GM12878 (cell line): ENCODE measurements around the gene TFCP2.

ENCODE experiments used
- EP300 ChIP-seq, 2 experiments: fragments of 150-350 bp in 1 of 2; IDR thresholded peaks; 2 replicates each; pipeline ENCODE4 v1.6.1; 2011 to 2012; ENCODE audit warnings: low read depth in 2 of 2, low read length in 2 of 2, borderline replicate concordance in 1 of 2, improper control_type of control experiment in 1 of 2, inconsistent platforms in 1 of 2; ENCODE audit not compliant: control insufficient read depth in 1 of 2
- MXI1 ChIP-seq: fragments of 150-350 bp; IDR thresholded peaks from 2 replicates; pipeline ENCODE4 v1.6.1; 2011; ENCODE audit warnings: low read depth, mild to moderate bottlenecking, inconsistent platforms, low read length, improper control_type of control experiment
- NR2C2 ChIP-seq: IDR thresholded peaks from 2 replicates; pipeline ENCODE4 v1.6.1; 2011; ENCODE audit warnings: borderline replicate concordance, low read depth; ENCODE audit not compliant: control insufficient read depth, insufficient read length
- POLR2A ChIP-seq: IDR thresholded peaks from 2 replicates; pipeline ENCODE4 v1.6.1; 2011; ENCODE audit warnings: low read depth, mild to moderate bottlenecking, low read length
- POU2F2 ChIP-seq: IDR thresholded peaks from 3 replicates; pipeline ENCODE4 v1.6.1; 2011; ENCODE audit warnings: low read depth, mild to moderate bottlenecking, low read length, borderline replicate concordance
- TF ChIP-seq, protein P1 (sequence below): IDR thresholded peaks from 2 replicates; pipeline ENCODE4 v1.6.1; 2011; ENCODE audit warnings: mild to moderate bottlenecking, low read depth, low read length, moderate library complexity; ENCODE audit not compliant: insufficient replicate concordance

DNA sequence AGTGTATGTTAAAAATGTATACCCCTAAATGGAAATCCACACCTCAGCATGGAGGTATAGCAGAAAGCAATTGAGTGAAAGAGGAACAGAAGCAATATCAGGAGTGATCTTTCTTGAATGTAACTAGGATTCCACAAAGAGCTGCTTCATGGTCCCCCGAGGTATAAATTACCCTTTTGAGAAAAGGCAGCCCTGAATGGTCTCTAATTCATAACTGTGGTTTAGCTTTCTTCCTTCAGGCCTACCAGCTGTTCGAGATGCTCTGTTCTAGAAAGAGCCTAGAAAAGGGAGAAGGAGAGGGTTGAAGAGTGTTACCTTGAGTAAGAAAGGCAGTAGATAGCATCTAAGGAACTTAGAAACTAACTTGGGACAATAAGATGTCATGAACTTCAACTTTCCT is 46.6 kb downstream of the TFCP2 start:
- TF ChIP-seq POU2F2 (no peak), NR2C2 (no peak), EP300 (IDR thresholded peaks at IDR 0.05; ENCODE audit: borderline replicate concordance in 1 of 2, control insufficient read depth in 1 of 2, low read depth in 2 of 2, low read length in 2 of 2) (no peak), POLR2A (no peak), MXI1 (no peak)
- TF ChIP-seq, protein P1, sequence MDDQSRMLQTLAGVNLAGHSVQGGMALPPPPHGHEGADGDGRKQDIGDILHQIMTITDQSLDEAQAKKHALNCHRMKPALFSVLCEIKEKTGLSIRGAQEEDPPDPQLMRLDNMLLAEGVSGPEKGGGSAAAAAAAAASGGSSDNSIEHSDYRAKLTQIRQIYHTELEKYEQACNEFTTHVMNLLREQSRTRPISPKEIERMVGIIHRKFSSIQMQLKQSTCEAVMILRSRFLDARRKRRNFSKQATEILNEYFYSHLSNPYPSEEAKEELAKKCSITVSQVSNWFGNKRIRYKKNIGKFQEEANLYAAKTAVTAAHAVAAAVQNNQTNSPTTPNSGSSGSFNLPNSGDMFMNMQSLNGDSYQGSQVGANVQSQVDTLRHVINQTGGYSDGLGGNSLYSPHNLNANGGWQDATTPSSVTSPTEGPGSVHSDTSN, result no peak
